PC-3 (cell line): ENCODE results near the gene CHMP5. TPM values are rescaled to one million over a fixed set of nuclear protein-coding genes. Genes with fewer than 3 reads are reported as not detected.
"Not testable (repeated sequence)": the region's sequence is repeated elsewhere in the genome, so short reads cannot be mapped to it uniquely, and the experiment has no call there.

Source experiments
- ATAC-seq: fragments of 200-7000 bp; cut with Tn5 transposase; 2 replicates; pipeline ENCODE4 v1.9.1; 2020; ENCODE audit warnings: mild to moderate bottlenecking, moderate library complexity
- BruUV-seq: library from RNA; stranded (reverse); fragments of 400-500 nt; replicated peaks from 2 replicates; lab custom pipeline; 2021; lab: Mats Ljungman, UMichigan
- CTCF ChIA-PET: fragments of 300-600 bp; sonication (Branson Sonifier 250); formaldehyde crosslinking; loops from one replicate; lab custom pipeline; 2022; ENCODE audit warnings: antibody characterized with exemption; lab: Charles Lee
- POLR2A ChIA-PET: fragments of 300-600 bp; sonication (Branson Sonifier 250); formaldehyde crosslinking; loops from one replicate; lab custom pipeline; 2022; ENCODE audit warnings: antibody characterized with exemption; ENCODE audit not compliant: unreplicated experiment; lab: Charles Lee
- DNase-seq: peaks from one replicate; pipeline ENCODE4 v3.0.0-alpha.2; 2015
- H2AFZ ChIP-seq: fragments of 300-600 bp; sonication (generic); 2 replicates; pipeline ENCODE4 v1.6.0; 2016; ENCODE audit warnings: antibody characterized with exemption, low read length
- H3F3A ChIP-seq: fragments of 300-600 bp; sonication (generic); one replicate; pipeline ENCODE4 v1.6.0; 2017; ENCODE audit warnings: antibody characterized with exemption, low read length, control low read depth, mild to moderate bottlenecking; ENCODE audit not compliant: unreplicated experiment
- H3K27ac ChIP-seq: fragments of 300-600 bp; sonication (generic); 2 replicates; pipeline ENCODE4 v1.5.1; 2016; ENCODE audit warnings: mild to moderate bottlenecking, low read length
- H3K27me3 ChIP-seq: fragments of 300-600 bp; sonication (generic); 2 replicates; pipeline ENCODE4 v1.6.1; 2016; ENCODE audit warnings: low read length, mixed read lengths
- H3K36me3 ChIP-seq: fragments of 300-600 bp; sonication (generic); 2 replicates; pipeline ENCODE4 v1.6.1; 2016; ENCODE audit warnings: low read depth, mixed run types, low read length, mixed read lengths
- H3K4me1 ChIP-seq: fragments of 300-600 bp; sonication (generic); 2 replicates; pipeline ENCODE4 v1.5.1; 2016; ENCODE audit warnings: low read length; ENCODE audit not compliant: insufficient read depth
- H3K4me2 ChIP-seq: fragments of 300-600 bp; sonication (generic); 2 replicates; pipeline ENCODE4 v1.6.0; 2016; ENCODE audit warnings: low read length
- H3K4me3 ChIP-seq: fragments of 300-600 bp; sonication (generic); 2 replicates; pipeline ENCODE4 v1.5.1; 2016; ENCODE audit warnings: mild to moderate bottlenecking, low read length, mixed read lengths
- H3K79me2 ChIP-seq: fragments of 300-600 bp; sonication (generic); 2 replicates; pipeline ENCODE4 v1.6.1; 2017; ENCODE audit warnings: low read length, mixed read lengths
- H3K9ac ChIP-seq: fragments of 300-600 bp; sonication (generic); 2 replicates; pipeline ENCODE4 v1.6.0; 2016; ENCODE audit warnings: mild to moderate bottlenecking, low read length
- H3K9me2 ChIP-seq: fragments of 300-600 bp; sonication (generic); replicated peaks from 2 replicates; pipeline ENCODE4 v1.6.1; 2016; ENCODE audit warnings: mixed run types, low read length, mixed read lengths
- H3K9me3 ChIP-seq: fragments of 300-600 bp; sonication (generic); 2 replicates; pipeline ENCODE4 v1.6.1; 2016; ENCODE audit warnings: low read length, mixed read lengths
- H4K20me1 ChIP-seq: fragments of 300-600 bp; sonication (generic); 2 replicates; pipeline ENCODE4 v1.6.1; 2016; ENCODE audit warnings: low read length, mixed read lengths
- CTCF ChIP-seq: fragments of 300-600 bp; sonication (generic); conservative IDR thresholded peaks from 2 replicates; pipeline ENCODE4 v1.5.1; 2017; ENCODE audit warnings: antibody characterized with exemption, low read depth, mild to moderate bottlenecking, low read length
- EZH2 ChIP-seq: fragments of 300-600 bp; sonication (generic); IDR thresholded peaks from one replicate; pipeline ENCODE4 v1.6.1; 2017; ENCODE audit warnings: antibody characterized with exemption, mild to moderate bottlenecking, low read length; ENCODE audit not compliant: unreplicated experiment
- EZH2phosphoT487 ChIP-seq: fragments of 300-600 bp; sonication (generic); IDR thresholded peaks from 2 replicates; pipeline ENCODE4 v1.6.1; 2018; ENCODE audit warnings: mild to moderate bottlenecking, antibody characterized with exemption, low read length, borderline replicate concordance
- intact Hi-C: fragments of 100-400 bp; cut with micrococcal nuclease; formaldehyde crosslinking; loops from 2 replicates; pipeline ENCODE4 v1.9.0; 2023
- total RNA-seq: library from RNA; depleted of rRNA; stranded (reverse); fragments of >200 nt; gene quantifications from 2 replicates; pipeline ENCODE4 v1.2.3, GENCODE V29; 2014

Gene CHMP5
- total RNA-seq, 1 experiment from 2014 or later, result 65.0 TPM

- Histone ChIP-seq H2AFZ (no peak overlapping the region), H3K4me3 (no peak overlapping the region), H3K79me2 (no peaks in the 10 kb centered on the region), H3K27me3 (no peaks in the 10 kb centered on the region), H3K4me1 (peaks cover 17% of the 10 kb centered on the region), H3F3A (peaks cover 4% of the 10 kb centered on the region), H3K36me3 (peaks cover 38% of the 10 kb centered on the region), H3K9me3 (no peaks in the 10 kb centered on the region), H3K27ac (no peak overlapping the region), H3K9ac (no peak overlapping the region), H4K20me1 (no peaks in the 10 kb centered on the region), H3K4me2 (no peak overlapping the region), H3K9me2 (no peaks in the 10 kb centered on the region)
- ChIA-PET POLR2A (no interaction called here), CTCF (no interaction called here)
- TF ChIP-seq EZH2, result no peak
- BruUV-seq, result no TSS peak
- DNase-seq, result no peak
- intact Hi-C loops, result no loop called here
- no peak for ATAC-seq
Measured at GRCh38 chr9:33315371-33315770, 50.5 kb downstream of the CHMP5 start.

GRCh38 chr9:33317136-33317535 lies 52.3 kb downstream of the CHMP5 start:
- BruUV-seq, H4K20me1 ChIP-seq, H3K27me3 ChIP-seq, H2AFZ ChIP-seq, H3K4me3 ChIP-seq, ATAC-seq, CTCF ChIA-PET, H3F3A ChIP-seq, H3K9ac ChIP-seq, POLR2A ChIA-PET, H3K9me2 ChIP-seq, H3K79me2 ChIP-seq, DNase-seq, intact Hi-C loops, H3K27ac ChIP-seq, H3K9me3 ChIP-seq, H3K4me2 ChIP-seq: not testable (repeated sequence)
- peaks cover 34% of the 10 kb centered on the region for H3K36me3 ChIP-seq
- H3K4me1 ChIP-seq, result peaks cover 32% of the 10 kb centered on the region

- ChIA-PET CTCF (no interaction called here), POLR2A (no interaction called here)
- BruUV-seq, result no TSS peak
- no peaks in the 10 kb centered on the region for H3K79me2 ChIP-seq
- ATAC-seq (no peak), DNase-seq (no peak)
- H3K36me3 ChIP-seq, result peaks cover 38% of the 10 kb centered on the region
- peaks cover 32% of the 10 kb centered on the region for H3K4me1 ChIP-seq
- no peak overlapping the region for H2AFZ ChIP-seq
- no peaks in the 10 kb centered on the region for H3K9me2 ChIP-seq
- H3F3A ChIP-seq, result peaks cover 4% of the 10 kb centered on the region
- no peak overlapping the region for H3K27ac ChIP-seq
- intact Hi-C loops, result no loop called here
- H4K20me1 ChIP-seq, result no peaks in the 10 kb centered on the region
- TF ChIP-seq EZH2phosphoT487, result no peak
- TF ChIP-seq CTCF, result no peak
- no peak for TF ChIP-seq EZH2
- H3K27me3 ChIP-seq, result no peaks in the 10 kb centered on the region
- no peak overlapping the region for H3K4me2 ChIP-seq
- H3K9ac ChIP-seq, result no peak overlapping the region
- no peak overlapping the region for H3K4me3 ChIP-seq
- H3K9me3 ChIP-seq, result no peaks in the 10 kb centered on the region
Measured at GRCh38 chr9:33318225-33318624, 53.4 kb downstream of the CHMP5 start.

- intact Hi-C loops, result no loop called here
- POLR2A ChIA-PET, result no interaction called here
- ATAC-seq (no peak), DNase-seq (no peak)
- TF ChIP-seq CTCF (no peak), EZH2phosphoT487 (no peak), EZH2 (no peak)
- H3K36me3 ChIP-seq, result peaks cover 35% of the 10 kb centered on the region
- H2AFZ ChIP-seq, result no peak overlapping the region
- no TSS peak for BruUV-seq
- peaks cover 32% of the 10 kb centered on the region for H3K4me1 ChIP-seq
- no peaks in the 10 kb centered on the region for H3K9me3 ChIP-seq
- H3K4me2 ChIP-seq, result no peak overlapping the region
- H4K20me1 ChIP-seq, result no peaks in the 10 kb centered on the region
- H3K9ac ChIP-seq, result no peak overlapping the region
- H3K4me3 ChIP-seq, result no peak overlapping the region
- H3K27ac ChIP-seq, result no peak overlapping the region
- H3F3A ChIP-seq, result peaks cover 4% of the 10 kb centered on the region
- no peaks in the 10 kb centered on the region for H3K27me3 ChIP-seq
- CTCF ChIA-PET, result no interaction called here
- H3K79me2 ChIP-seq, result no peaks in the 10 kb centered on the region
- H3K9me2 ChIP-seq, result no peaks in the 10 kb centered on the region
Measured at GRCh38 chr9:33318781-33319180, 53.9 kb downstream of the CHMP5 start.
